Stimulated activated CD4-positive, alpha-beta T cell treated with anti-CD3 and anti-CD28 coated beads, Interleukin-1b, Interleukin-23, amount 100 ng/mL, for 48 hours (primary cell): ENCODE data around the gene GDI1.

ENCODE experiments used
- DNase-seq: peaks from one replicate; pipeline ENCODE4 v3.0.0-alpha.2; 2020

Gene GDI1

DNA sequence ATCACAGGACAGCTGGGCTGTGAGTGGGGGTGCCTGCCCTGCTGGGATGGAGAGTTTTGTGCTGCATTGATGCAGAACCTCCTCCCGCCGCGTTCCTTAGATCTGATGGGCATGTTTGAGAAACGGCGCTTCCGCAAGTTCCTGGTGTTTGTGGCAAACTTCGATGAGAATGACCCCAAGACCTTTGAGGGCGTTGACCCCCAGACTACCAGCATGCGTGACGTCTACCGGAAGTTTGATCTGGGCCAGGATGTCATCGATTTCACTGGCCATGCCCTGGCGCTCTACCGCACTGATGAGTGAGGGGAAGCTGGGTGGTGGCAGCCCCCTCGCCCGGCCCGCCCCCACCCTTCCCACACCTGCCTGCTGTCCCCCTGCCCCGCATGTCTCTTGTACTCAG lies 2.9 kb downstream of the GDI1 start:
- no peak for DNase-seq

DNA sequence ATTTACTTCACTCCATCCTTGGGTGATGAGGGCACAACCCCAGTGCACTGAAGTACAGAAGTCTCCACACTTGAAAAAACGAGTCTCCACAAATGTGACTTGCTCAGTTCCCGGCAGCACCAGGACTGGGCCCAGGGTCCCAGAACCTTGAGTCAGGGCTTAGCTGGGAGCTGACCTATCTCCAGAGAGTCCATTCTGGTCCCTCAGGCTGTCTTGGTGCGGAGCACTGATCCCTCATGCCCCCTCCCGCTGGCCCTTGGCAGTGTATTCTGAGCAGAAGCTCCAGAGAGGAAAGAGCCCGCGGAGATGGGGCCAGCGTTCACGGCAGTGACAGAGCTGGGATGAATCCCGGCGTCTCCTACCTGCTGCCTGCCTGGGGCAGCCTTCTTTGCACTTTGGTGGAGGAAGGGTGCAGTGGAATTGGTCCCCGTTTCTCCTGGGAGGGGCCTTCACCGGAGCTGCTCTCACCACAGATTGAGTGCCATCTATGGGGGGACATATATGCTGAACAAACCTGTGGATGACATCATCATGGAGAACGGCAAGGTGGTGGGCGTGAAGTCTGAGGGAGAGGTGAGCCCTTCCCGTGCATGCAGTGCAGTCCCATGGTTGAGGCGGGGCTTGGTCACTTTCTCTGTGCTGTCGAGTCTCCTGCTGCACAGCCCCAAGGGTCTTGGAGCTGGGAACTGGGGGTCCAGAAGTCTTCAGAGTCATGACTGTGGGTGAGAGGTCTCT lies 3.8 kb downstream of the GDI1 start:
- DNase-seq = no peak

DNA sequence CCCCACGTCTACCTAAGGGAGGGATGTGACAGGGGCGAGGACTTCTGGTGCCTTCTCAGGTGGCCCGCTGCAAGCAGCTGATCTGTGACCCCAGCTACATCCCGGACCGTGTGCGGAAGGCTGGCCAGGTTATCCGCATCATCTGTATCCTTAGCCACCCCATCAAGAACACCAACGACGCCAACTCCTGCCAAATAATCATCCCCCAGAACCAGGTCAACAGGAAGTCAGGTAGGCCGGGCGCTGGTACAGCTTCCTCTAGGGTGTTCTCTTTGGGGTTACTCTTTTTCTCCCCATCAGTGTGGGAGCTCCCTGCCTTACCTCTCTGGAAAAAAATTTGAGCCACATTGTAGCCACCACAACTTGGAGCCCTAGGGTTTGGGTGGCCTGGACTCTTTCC lies 4.6 kb downstream of the GDI1 start:
- DNase-seq = no peak

DNA sequence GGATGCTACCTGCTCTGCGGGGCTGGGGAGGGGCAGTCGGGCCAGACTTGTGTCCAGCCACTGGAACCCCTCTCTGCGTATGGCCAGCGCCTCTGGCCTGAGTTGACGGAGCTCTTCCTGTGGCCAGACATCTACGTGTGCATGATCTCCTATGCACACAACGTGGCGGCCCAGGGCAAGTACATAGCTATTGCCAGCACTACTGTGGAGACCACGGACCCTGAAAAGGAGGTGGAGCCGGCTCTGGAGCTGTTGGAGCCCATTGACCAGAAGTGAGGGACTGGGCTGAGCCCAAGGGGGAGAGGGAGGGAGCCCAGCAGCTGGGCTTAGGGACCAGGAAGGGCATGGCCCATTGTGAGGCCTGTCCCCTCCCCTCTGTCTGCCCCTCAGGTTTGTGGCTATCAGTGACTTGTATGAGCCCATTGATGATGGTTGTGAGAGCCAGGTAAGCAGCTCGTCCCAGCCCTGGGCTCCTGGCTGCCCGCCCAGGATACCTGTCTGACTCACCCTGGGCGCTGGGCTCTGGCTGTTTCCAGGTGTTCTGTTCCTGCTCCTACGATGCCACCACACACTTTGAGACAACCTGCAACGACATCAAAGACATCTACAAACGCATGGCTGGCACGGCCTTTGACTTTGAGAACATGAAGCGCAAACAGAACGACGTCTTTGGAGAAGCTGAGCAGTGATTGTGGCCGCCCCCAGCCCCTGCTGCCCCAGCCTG lies 5.2 kb downstream of the GDI1 start:
- no peak for DNase-seq

DNA sequence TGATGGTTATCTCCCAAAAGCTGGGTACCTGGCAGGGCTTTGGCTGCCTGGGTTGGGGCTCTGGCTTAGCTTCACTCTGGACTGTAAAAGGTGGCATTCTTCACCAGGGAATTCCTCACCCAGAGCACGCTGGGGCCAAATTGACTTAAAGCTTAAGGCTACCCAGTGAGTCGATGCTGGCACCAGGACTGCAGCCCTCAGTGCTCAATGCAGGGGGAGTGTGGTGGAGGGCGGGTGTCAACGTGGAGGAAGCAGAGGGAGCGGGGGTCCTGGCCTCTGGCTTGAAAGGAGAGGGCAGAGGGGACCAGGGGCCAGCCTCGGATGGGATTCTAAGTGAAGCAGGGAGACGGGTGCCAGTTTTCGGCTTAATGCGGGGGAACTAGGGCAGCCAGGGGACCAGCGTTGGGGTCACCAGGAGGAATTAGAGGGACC lies 6.5 kb downstream of the GDI1 start:
- DNase-seq = no peak

DNA sequence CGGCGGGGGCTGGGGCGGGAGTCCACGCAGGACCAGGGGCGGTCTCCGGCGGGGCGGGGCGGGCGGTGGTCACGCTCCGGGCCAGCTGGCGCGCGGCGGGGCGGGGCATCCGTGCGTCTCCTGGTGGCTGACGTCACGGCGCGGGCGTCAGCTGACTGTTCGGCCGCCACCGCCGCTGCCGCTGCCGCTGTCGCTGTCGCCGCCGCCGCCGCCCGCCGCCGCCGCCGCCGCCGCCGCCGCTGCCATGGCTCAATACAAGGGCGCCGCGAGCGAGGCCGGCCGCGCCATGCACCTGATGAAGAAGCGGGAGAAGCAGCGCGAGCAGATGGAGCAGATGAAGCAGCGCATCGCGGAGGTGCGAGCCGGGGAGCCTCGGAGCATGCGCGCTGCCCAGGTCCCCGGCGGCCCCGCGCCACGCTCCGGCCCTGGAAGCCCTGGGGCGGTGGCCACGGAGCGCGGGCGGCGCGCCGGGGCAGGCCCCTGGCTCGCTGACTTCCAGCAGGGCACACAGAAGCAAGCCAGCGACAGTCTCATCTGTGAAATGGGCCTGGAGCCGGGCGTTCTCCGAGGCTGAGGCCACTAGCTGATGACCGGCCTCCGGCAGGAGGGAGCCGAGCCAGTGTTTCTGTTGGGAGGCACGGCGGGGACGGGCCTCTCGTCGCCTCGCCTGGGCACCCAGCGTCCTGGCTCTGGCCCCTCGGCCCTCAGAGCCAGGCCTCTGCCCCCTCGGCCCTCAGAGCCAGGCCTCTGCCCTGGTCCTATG lies 7.2 kb downstream of the GDI1 start, which contains the start of gene FAM50A:
TSS of gene FAM50A (plus strand) at position 150 of the 763 bp plus-strand sequence. CDS start at position 245, 95 bp downstream.
- peak; percentile 67 for DNase-seq

DNA sequence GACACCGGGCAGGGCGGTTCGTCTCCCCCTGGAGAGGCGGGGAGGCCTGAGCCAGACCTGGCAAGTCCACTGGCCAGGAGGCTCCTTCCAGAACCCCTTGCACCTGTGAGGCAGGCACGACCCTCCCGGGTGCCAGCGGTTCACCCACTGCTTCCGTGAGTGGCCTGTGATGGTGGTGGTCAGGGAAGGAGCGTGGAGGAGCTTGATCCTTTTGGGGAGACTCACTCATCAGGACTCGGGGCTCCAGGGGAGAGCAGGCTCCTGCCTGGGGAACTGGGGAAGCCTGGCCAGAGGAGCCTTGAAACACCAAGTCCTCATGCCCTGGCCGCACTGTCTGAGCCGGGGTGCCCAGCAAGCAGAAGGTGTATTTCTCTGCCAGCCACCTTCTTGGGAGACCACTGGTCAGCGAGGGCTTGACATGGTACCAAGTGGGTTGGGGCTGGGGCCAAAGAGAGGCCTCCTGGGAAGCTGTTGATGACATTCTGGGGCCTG lies 7.8 kb downstream of the GDI1 start:
- no peak for DNase-seq

DNA sequence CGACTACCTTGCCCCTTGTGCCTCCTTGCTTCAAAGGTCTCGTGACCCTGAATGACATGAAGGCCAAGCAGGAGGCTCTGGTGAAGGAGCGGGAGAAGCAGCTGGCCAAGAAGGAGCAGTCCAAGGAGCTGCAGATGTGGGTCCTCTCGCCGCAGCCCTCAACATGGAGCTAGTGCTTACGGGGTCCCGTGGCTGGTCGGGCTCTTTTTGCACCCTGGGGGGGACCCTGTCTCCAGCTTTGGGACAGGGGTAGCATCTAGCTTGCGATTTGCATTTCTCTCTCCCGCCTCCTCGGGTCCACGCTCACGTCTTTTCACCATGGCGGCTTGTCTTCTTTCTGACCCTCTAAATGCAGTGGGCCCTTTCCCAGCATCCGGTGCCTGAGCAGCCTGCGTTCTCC lies 8.8 kb downstream of the GDI1 start:
- no peak for DNase-seq

DNA sequence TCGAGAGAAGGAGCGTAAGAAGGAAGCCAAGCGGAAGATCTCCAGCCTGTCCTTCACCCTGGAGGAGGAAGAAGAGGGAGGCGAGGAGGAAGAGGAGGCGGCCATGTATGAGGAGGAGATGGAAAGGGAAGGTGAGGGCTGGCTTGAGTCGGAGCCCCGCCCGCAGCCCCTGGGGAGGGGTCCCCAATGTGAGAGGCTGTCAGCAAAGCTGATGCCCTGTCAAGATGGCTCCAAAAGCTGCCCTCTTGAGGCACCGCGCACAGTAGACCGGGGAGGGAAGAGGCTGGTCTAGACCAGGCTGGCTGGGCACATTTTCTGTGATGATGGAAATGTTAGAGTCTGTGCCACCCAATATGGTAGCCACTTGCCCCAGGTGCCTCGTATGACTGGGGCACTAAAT lies 9.5 kb downstream of the GDI1 start:
- DNase-seq = no peak

DNA sequence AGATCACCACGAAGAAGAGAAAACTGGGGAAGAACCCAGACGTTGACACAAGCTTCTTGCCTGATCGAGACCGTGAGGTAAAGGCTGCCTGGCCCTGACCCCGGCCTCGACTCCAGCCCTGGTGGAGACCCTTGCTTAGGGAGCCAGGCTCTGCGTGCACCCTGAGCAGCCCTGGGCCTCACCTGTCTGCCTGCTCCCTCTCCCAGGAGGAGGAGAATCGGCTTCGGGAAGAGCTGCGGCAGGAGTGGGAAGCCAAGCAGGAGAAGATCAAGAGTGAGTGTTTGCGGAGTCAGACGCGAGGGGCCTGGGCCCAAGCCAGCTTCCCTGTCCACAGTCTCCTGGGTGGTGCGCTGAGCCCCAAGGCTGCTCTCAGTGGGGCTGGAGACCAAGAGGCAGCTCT lies 11.5 kb downstream of the GDI1 start:
- no peak for DNase-seq

DNA sequence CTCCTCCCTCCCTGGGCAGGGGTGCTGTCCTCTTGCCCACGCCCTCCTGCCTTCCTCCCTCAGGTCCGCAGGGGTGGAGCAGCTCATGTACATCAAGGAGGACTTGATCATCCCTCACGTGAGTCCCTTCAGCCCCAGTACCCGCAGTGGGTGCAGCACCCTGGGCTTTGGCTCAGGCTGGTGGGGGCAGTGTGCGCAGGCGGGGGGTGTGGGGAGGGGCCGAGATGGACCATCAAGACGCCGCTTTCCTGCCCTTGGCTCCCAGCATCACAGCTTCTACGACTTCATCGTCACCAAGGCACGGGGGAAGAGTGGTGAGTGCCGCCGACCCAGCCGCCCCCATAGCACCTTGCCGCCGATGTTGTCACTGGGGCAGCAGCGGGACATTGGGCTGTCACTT lies 12.7 kb downstream of the GDI1 start:
- DNase-seq = no peak

DNA sequence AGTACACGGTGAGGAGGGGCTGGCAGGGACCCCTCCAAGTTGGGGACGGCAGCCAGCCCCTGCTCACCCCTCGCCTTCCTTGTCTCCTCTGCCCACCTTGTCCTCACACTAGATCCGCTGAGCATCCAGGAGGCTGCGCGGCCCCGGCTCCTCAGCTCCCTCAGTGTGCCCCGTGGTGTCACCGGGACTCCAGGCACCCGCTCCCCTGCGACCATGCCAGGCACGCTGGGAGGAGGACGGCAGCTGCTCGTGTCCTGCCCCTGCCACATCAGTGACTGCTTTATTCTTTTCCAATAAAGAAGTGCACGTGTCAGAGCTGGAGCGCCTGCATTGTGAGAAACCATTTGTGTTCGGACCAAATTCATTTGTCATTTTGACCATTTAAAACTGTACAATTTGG lies 13.4 kb downstream of the GDI1 start:
- DNase-seq = no peak

DNA sequence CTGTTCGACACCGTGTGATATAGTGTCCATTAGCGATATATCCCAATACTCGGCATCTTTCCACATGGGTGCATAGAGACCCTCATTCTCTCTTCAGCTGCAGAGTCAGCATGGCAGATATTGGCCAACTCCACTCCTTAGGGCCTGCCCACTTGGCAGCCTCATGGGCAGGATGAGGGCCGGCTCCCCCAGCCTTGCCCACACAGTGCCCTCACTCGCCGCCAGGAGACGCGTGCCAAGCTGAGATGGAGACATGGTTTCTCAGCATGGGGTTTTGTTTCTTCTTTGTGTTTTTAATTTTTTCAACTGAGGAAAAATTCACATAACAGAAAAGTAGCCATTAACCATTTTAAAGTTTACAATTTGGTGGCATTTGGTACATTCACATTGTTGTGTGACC lies 15.9 kb downstream of the GDI1 start:
- DNase-seq = no peak

DNA sequence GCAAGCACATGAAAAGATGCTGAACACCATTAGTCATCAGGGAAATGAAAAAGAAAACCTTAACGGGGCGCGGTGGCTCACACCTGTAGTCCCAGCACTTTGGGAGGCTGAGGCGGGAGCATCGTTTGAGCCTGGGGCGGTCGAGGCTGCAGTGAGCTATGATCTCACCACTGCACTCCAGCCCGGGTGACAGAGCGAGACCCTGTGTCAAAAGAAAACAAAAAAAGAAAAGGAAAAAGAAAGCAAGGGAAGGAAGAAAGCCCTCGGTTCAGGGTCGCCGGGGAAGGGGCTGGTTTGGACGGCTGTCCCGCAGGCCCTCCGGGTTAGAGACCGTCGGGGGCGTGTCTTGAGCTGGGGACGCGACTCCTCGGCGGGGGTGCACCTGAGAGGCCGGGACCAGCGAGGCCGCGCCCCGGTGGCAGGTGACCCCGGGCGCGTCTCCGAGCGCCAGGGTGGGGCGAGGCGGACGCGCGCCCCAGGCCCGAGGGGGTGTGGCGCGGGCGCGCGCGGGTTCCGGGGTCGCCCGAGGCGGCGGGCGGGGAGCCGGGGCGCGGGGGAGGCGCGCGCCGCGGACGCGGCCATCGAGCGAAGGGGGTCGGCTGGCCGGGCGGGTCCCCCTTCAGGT lies 20.6 kb downstream of the GDI1 start:
- DNase-seq = peak; percentile 25

DNA sequence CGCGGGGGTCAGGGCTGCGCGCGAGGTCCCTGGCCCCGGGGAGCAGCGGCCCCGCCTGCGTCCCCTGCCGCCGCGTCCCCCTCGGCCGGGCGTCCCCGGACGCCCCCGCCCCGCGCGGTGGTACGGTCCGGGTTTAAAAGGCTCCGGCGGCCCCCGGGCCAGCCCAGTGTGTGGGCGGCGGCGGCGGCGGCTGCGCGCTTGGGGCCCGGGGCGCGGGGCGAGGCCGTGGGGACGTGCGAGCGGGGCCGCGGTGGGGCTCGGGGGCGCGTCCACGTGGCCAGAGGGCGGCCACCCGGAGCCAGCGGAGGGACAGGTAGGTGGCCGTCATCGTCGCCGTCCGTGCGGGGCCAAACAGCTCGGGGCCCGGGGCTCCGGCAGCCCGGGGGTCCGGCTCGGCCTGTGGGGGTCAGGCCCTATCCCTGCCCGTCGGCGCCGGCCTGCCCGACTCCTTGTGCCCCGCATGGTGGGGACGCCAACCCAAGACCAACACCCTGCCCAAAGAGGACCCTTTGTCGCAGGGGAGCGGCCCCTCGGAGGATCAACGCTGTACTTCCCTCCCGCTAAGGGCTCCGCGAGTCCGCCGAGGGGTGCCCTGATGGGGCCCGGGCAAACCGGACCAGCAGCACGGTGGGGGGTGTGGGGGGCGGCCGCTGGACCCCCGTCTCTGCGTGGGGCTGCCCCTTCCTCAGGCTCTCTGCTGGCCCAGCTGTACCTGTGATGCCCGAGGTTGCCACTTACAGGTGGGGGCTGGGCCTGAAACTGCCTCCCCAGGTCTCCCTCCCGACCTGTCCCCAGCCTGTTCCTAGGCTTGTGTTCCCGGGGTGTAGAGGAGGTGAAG lies 21.4 kb downstream of the GDI1 start, which contains the start of gene PLXNA3:
TSS of gene PLXNA3 (plus strand) at position 166 of the 838 bp plus-strand sequence. CDS start 1,903 bp downstream, outside the sequence.
- peak; percentile 44 for DNase-seq

DNA sequence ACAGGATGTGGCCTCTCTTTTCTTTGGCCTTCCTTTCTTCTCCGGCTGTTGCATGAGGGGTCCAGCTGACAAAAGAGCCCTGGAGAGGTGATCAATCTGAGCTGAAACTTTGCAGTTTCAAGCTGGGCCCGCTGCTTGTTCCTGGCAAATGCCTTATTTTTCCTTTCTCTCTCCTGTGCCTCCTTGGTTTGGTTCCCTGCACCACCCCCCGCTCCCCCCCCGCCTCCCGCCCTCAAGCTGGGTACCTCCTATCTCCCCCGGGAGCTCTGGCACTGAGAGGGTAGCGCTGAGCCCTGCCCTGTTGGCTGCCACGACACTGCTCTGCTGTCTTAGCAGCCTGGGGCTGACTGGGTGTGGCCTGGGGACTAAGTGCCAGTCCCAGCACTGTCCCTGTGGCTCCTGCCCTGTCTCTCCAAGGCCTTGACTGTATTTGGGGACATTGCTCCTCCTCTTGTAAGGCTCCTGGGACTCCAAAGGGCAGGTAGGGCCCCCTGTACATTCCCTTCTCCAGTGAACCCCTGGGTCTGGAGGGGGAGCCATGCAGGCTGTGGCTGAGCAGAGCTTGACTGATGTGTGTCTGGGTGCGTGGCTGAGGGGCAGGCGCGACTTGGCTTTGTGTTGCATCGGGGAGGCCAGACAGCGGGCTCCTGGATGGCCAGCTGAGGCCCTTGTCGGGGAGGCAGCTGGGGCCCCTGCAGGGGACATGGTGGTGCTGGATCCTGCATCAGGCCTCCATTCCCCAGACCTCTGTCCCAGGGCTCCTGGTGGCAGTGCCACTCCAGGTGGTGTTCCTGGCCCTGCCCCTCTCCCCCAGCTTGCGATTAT lies 22.2 kb downstream of the GDI1 start:
- DNase-seq = no peak

DNA sequence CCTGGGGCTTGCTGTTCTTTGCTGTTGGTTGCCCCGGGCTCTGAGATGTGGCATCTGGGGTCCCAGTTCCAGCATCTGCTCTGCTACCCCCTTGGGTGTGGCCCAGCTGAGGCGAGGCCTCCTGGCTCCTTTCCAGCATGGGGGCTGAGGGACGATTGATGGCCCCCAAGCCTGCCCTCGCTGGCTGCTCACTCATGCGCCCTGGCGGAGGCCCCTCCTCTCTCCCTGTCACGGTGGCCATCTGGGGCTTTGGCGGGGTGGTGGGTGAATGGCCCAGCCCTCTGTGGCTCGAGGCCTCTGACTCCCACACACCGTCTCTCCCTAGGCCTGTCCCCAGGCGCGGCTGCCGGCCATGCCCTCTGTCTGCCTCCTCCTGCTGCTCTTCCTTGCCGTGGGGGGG lies 22.9 kb downstream of the GDI1 start:
- no peak for DNase-seq

DNA sequence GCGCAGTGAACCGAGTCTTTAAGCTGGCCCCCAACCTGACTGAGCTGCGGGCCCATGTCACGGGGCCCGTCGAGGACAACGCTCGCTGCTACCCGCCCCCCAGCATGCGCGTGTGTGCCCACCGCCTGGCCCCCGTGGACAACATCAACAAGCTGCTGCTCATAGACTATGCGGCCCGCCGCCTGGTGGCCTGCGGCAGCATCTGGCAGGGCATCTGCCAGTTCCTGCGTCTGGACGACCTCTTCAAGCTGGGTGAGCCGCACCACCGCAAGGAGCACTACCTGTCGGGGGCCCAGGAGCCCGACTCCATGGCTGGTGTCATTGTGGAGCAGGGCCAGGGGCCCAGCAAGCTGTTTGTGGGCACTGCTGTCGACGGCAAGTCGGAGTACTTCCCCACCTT lies 23.4 kb downstream of the GDI1 start:
- no peak for DNase-seq

DNA sequence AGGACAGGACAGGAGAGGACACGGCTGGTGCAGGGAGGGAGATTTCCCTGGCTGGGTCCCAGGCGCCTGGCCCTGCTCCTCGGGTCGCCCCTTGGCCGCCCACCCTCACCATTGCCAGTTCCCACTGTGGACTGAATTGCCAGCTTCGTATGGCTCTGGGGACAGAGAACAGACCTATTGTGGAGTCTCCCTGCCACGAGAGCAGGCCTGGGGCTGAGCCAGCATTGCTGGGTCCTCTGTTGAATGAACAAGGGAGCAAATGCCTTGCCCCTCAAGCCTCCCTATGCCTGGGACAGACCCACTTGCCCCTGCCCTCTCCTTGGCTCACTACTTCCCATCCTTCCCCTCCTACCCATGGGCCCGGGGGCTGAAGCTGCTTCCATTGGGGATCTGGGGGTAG lies 25.4 kb downstream of the GDI1 start:
- DNase-seq = no peak

DNA sequence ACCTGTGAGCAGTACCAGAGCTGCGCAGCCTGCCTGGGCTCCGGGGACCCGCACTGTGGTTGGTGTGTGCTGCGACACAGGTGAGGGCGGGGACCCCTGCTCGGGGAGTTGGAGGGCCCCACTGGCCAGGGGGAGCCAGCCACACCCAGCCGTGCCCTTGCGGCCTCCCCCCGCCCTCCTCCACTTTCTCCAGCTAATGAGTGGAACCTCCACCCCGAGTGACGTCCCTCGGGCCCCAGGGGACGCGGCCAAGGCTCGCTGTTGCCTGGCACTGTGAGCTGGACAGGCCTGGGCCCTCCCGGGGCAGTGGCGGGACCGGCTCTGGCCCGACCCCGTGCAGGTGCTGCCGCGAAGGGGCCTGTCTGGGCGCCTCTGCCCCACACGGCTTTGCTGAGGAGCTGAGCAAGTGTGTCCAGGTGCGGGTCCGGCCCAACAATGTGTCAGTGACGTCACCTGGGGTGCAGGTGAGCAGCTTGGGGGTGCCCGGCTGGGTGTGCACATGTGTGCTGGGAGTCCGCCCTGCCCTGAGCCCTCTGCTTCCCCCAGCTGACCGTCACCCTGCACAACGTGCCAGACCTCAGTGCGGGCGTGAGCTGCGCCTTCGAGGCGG lies 26.8 kb downstream of the GDI1 start:
- DNase-seq = no peak
